Measurements from ENCODE around the gene CDC6. TPM values are rescaled to one million over a fixed set of nuclear protein-coding genes. Genes with fewer than 3 reads are reported as not detected.

Gene CDC6
- total RNA-seq, 1 donor from 2014 or later, result 65.3 TPM

- Histone ChIP-seq H2AFZ (replicated peaks) (no peak overlapping the region), H3K4me2 (peak overlapping the region; percentile 91), H3K4me1 (peaks cover 44% of the 10 kb centered on the region), H4K20me1 (ENCODE audit: low read depth) (peaks cover 32% of the 10 kb centered on the region), H3K9me3 (ENCODE audit: low read depth) (no peaks in the 10 kb centered on the region), H3K27me3 (peaks cover 31% of the 10 kb centered on the region), H3K27ac (no peak overlapping the region), H3K36me3 (no peaks in the 10 kb centered on the region), H3F3A (ENCODE audit: low read depth) (peaks cover 23% of the 10 kb centered on the region), H3K9ac (no peak overlapping the region), H3K79me2 (ENCODE audit: low read depth) (peaks cover 15% of the 10 kb centered on the region), H3K4me3 (peak overlapping the region; percentile 73)
- Mint-ChIP-seq H3K36me3 (no peaks in the 10 kb centered on the region), H3K27me3 (ENCODE audit: insufficient read depth, low read depth) (peaks cover 7% of the 10 kb centered on the region), H3K4me1 (peaks cover 60% of the 10 kb centered on the region), H3K27ac (no peak overlapping the region), H3K4me3 (peak overlapping the region; percentile 79), H3K9me3 (no peaks in the 10 kb centered on the region)
- no peak for DNase-seq (ENCODE audit: low spot score)
- TF ChIP-seq, protein P1, sequence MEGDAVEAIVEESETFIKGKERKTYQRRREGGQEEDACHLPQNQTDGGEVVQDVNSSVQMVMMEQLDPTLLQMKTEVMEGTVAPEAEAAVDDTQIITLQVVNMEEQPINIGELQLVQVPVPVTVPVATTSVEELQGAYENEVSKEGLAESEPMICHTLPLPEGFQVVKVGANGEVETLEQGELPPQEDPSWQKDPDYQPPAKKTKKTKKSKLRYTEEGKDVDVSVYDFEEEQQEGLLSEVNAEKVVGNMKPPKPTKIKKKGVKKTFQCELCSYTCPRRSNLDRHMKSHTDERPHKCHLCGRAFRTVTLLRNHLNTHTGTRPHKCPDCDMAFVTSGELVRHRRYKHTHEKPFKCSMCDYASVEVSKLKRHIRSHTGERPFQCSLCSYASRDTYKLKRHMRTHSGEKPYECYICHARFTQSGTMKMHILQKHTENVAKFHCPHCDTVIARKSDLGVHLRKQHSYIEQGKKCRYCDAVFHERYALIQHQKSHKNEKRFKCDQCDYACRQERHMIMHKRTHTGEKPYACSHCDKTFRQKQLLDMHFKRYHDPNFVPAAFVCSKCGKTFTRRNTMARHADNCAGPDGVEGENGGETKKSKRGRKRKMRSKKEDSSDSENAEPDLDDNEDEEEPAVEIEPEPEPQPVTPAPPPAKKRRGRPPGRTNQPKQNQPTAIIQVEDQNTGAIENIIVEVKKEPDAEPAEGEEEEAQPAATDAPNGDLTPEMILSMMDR (IDR thresholded peaks at IDR 0.05), result no peak
- TF ChIP-seq EZH2 (IDR thresholded peaks at IDR 0.05) (no peak), EZH2phosphoT487 (IDR thresholded peaks at IDR 0.05) (no peak)
Measured at GRCh38 chr17:40315678-40316570, 28.2 kb downstream of the CDC6 start.

- Histone ChIP-seq H3F3A (ENCODE audit: low read depth) (peaks cover 23% of the 10 kb centered on the region), H3K36me3 (no peaks in the 10 kb centered on the region), H3K4me3 (peak overlapping the region; percentile 73), H3K27ac (no peak overlapping the region), H3K27me3 (peaks cover 31% of the 10 kb centered on the region), H4K20me1 (ENCODE audit: low read depth) (peaks cover 40% of the 10 kb centered on the region), H3K9me3 (ENCODE audit: low read depth) (no peaks in the 10 kb centered on the region), H3K9ac (no peak overlapping the region), H3K4me1 (peaks cover 46% of the 10 kb centered on the region), H3K79me2 (ENCODE audit: low read depth) (peaks cover 21% of the 10 kb centered on the region), H2AFZ (replicated peaks) (peak overlapping the region; percentile 66), H3K4me2 (peak overlapping the region; percentile 91)
- Mint-ChIP-seq H3K9me3 (no peaks in the 10 kb centered on the region), H3K36me3 (no peaks in the 10 kb centered on the region), H3K4me3 (peak overlapping the region; percentile 91), H3K27me3 (ENCODE audit: insufficient read depth, low read depth) (peaks cover 7% of the 10 kb centered on the region), H3K27ac (no peak overlapping the region), H3K4me1 (peaks cover 58% of the 10 kb centered on the region)
- DNase-seq (ENCODE audit: low spot score), result peak; percentile 85
- TF ChIP-seq, protein P1 (IDR thresholded peaks at IDR 0.05), result peak; percentile 13
- TF ChIP-seq EZH2 (IDR thresholded peaks at IDR 0.05), result no peak
Measured at GRCh38 chr17:40316571-40317344, 29.1 kb downstream of the CDC6 start.

GRCh38 chr17:40317345-40317873 lies 29.7 kb downstream of the CDC6 start:
- Histone ChIP-seq H3F3A (ENCODE audit: low read depth) (peaks cover 23% of the 10 kb centered on the region), H3K36me3 (no peaks in the 10 kb centered on the region), H3K79me2 (ENCODE audit: low read depth) (peaks cover 21% of the 10 kb centered on the region), H3K4me3 (peak overlapping the region; percentile 73), H3K4me2 (peak overlapping the region; percentile 91), H2AFZ (replicated peaks) (peak overlapping the region; percentile 66), H3K9me3 (ENCODE audit: low read depth) (no peaks in the 10 kb centered on the region), H4K20me1 (ENCODE audit: low read depth) (peaks cover 46% of the 10 kb centered on the region), H3K9ac (no peak overlapping the region), H3K4me1 (peaks cover 49% of the 10 kb centered on the region), H3K27me3 (peaks cover 31% of the 10 kb centered on the region), H3K27ac (no peak overlapping the region)
- Mint-ChIP-seq H3K9me3 (no peaks in the 10 kb centered on the region), H3K36me3 (no peaks in the 10 kb centered on the region), H3K27me3 (ENCODE audit: insufficient read depth, low read depth) (peaks cover 7% of the 10 kb centered on the region), H3K4me1 (peaks cover 58% of the 10 kb centered on the region), H3K4me3 (peak overlapping the region; percentile 91), H3K27ac (peak overlapping the region; percentile 93)
- TF ChIP-seq, protein P1 (IDR thresholded peaks at IDR 0.05), result peak; percentile 68
- TF ChIP-seq EZH2 (IDR thresholded peaks at IDR 0.05), result no peak
- no peak for TF ChIP-seq EZH2phosphoT487 (IDR thresholded peaks at IDR 0.05)
- DNase-seq (ENCODE audit: low spot score), result peak; percentile 85
